ENCODE results near the gene DOCK1. TPM values are rescaled to one million over a fixed set of nuclear protein-coding genes. Genes with fewer than 3 reads are reported as not detected.

Gene DOCK1
- total RNA-seq, 2 experiments from 2014 or later: 0.75 to 0.81 TPM

GRCh38 chr10:127415901-127416581 is 510.8 kb downstream of the DOCK1 start:
- Mint-ChIP-seq H3K36me3 (ENCODE audit: low read depth) (no peaks in the 10 kb centered on the region), H3K4me3 (no peak overlapping the region), H3K27me3 (no peaks in the 10 kb centered on the region), H3K4me1 (no peaks in the 10 kb centered on the region), H3K27ac (no peak overlapping the region), H3K9me3 (ENCODE audit: low read depth) (no peaks in the 10 kb centered on the region)
- ChIA-PET CTCF (no interaction called here), POLR2A (no interaction called here)
- intact Hi-C loops (cut with DNase I, micrococcal nuclease): no loop called here
- no peak for DNase-seq
- ATAC-seq: no peak

- CTCF ChIA-PET: no interaction called here
- POLR2A ChIA-PET: no interaction called here
- Mint-ChIP-seq H3K9me3 (ENCODE audit: low read depth) (no peaks in the 10 kb centered on the region), H3K4me3 (no peak overlapping the region), H3K27me3 (no peaks in the 10 kb centered on the region), H3K27ac (no peak overlapping the region), H3K4me1 (no peaks in the 10 kb centered on the region), H3K36me3 (ENCODE audit: low read depth) (no peaks in the 10 kb centered on the region)
- DNase-seq (no peak), ATAC-seq (no peak)
- intact Hi-C loops (cut with DNase I, micrococcal nuclease): no loop called here
Observed at GRCh38 chr10:127417031-127417430, 511.8 kb downstream of the DOCK1 start.

DNA sequence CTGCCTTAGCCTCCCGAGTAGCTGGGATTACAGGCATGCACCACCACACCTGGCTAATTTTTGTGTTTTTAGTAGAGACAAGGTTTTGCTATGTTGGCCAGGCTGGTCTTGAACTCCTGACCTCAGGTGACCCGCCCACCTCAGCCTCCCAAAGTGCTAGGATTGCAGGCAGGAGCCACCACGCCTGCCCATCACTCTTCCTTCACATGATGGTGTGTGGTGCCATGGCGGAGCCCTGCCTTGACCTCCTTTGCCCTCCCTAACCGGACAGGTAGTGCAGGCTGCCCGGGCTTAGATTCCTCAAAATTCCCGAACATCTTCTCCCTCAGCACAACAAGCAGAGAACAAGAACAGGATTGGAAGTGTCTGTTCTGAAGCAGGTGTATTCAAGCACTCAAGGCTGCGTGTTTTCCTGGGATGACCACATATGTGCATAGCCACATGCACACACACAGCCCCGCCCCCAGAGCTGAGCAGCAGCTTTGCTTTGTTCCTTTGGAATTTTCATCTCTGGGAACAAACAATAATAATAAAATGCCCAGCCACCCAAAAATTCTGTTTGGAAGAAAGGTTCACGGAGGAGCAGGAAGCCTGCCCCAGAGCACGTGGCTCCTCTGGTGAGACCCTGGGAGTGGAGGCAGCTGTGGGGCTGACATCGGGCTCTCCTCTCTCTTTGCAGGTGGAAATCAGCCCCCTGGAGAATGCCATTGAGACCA is 512.6 kb downstream of the DOCK1 start:
- Mint-ChIP-seq H3K27me3 (no peaks in the 10 kb centered on the region), H3K27ac (no peak overlapping the region), H3K36me3 (ENCODE audit: low read depth) (no peaks in the 10 kb centered on the region), H3K4me1 (no peaks in the 10 kb centered on the region), H3K4me3 (no peak overlapping the region), H3K9me3 (ENCODE audit: low read depth) (no peaks in the 10 kb centered on the region)
- ATAC-seq: no peak
- DNase-seq: no peak
- ChIA-PET POLR2A (no interaction called here), CTCF (no interaction called here)
- intact Hi-C loops (cut with DNase I, micrococcal nuclease): no loop called here

DNA sequence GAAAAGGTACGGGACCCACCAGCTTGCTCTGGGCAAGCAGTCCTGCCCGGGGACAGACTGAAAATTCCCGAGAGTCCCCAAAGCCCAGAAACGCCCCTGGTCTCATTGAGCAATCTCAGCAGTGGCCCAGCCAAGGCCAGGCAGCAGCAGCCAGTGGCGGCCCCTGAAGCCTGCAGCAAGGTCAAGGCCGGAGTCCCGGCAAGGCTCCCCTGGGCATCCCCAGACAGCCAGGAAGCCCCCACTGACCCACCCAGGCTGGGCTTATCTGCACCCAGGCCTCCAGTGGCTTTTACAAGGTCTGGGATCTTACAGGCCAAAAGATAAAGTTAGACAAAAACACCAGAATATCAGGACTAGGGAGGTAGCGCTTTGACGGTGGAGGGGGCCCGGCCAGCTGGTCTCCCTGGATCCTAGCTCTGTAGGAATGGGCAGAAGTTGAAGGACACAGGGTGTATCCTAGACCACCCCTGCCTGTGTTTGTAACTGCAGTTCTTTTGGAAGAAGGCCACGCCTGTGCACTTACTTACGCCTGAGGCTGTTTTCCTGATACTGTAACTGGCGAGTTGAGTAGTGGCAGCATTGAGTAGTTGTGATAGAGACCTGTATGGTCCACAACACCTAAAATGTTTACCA is 513.4 kb downstream of the DOCK1 start:
- Mint-ChIP-seq H3K27me3 (no peaks in the 10 kb centered on the region), H3K9me3 (ENCODE audit: low read depth) (no peaks in the 10 kb centered on the region), H3K4me1 (no peaks in the 10 kb centered on the region), H3K36me3 (ENCODE audit: low read depth) (no peaks in the 10 kb centered on the region), H3K4me3 (no peak overlapping the region), H3K27ac (no peak overlapping the region)
- intact Hi-C loops (cut with DNase I, micrococcal nuclease): no loop called here
- ChIA-PET POLR2A (no interaction called here), CTCF (interaction anchor here (0.6 kb wide), 1 partner anchor 1667 kb away, joined by 3 read pairs; no protein-coding TSS in a partner anchor)
- DNase-seq (no peak), ATAC-seq (no peak)

DNA sequence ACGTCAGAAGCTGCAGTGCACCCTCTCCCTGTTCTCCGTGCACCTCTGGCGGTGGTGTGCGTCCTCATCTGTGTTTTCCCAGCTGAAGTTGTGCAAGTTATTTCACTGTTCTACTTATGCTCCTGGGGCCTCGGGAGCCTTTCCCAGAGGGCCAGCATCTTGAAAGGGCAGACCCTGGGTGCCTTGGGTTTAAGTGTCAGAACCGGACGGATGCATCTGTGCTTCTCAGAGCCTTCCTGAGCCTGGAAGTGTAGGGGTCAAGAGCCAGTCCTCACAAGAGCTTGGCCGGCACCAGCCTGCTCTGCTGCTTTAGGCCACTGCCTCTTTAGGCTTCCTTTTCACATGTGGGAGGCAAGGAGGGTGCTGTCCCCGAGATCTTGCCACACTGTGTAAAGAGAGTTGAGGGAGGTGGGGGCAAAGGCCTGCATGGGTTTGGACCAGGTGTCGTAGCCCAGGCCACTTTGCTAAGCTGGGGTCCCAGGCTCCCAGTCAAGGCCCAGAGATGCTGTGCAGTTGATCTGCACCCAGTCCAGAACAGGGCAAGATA is 515.0 kb downstream of the DOCK1 start:
- no peak for DNase-seq
- H3K36me3 Mint-ChIP-seq (ENCODE audit: low read depth): no peaks in the 10 kb centered on the region
- intact Hi-C loops (cut with DNase I, micrococcal nuclease): no loop called here
- no peak overlapping the region for H3K4me3 Mint-ChIP-seq
- no peak overlapping the region for H3K27ac Mint-ChIP-seq
- H3K27me3 Mint-ChIP-seq: no peaks in the 10 kb centered on the region
- no peaks in the 10 kb centered on the region for H3K9me3 Mint-ChIP-seq (ENCODE audit: low read depth)
- ATAC-seq: no peak
- ChIA-PET CTCF (no interaction called here), POLR2A (no interaction called here)
- no peaks in the 10 kb centered on the region for H3K4me1 Mint-ChIP-seq

DNA sequence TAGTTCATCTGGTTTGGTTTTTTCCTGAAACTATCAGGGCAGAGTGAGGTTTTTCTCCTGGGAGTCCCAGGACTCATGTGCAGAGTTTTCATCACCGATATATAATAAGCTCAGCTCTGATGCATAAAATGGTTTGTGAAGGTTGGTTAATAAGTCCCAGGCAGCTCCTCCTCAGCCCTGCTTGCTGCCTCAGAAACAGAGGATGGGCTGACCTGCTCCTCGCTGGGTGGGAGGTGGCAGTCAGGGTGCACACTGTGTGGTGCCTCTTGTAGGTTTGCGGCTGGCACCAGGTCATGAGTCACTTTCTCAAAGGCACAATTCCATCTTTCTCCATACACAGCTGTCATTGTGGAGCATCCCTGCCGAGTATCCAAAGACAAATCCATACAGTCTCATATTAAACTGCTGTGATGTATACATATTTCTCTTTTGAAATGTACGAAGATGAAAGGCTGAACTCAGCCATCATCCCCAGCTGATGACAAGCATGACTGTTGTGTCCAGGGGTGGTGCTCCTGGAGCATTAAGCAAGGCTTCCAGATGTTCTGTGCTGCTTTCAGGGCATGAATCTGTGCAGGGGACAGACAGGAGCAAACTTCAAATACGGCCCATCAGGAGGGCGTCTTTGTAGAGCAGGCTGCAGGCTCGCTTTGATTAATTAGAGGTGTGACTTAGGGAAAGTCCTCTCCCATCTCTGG is 518.1 kb downstream of the DOCK1 start:
- no peaks in the 10 kb centered on the region for H3K36me3 Mint-ChIP-seq (ENCODE audit: low read depth)
- DNase-seq: no peak
- intact Hi-C loops (cut with DNase I, micrococcal nuclease): no loop called here
- no peaks in the 10 kb centered on the region for H3K27me3 Mint-ChIP-seq
- H3K4me3 Mint-ChIP-seq: no peak overlapping the region
- ChIA-PET POLR2A (no interaction called here), CTCF (no interaction called here)
- no peaks in the 10 kb centered on the region for H3K4me1 Mint-ChIP-seq
- H3K27ac Mint-ChIP-seq: no peak overlapping the region
- H3K9me3 Mint-ChIP-seq (ENCODE audit: low read depth): no peaks in the 10 kb centered on the region
- ATAC-seq: no peak

DNA sequence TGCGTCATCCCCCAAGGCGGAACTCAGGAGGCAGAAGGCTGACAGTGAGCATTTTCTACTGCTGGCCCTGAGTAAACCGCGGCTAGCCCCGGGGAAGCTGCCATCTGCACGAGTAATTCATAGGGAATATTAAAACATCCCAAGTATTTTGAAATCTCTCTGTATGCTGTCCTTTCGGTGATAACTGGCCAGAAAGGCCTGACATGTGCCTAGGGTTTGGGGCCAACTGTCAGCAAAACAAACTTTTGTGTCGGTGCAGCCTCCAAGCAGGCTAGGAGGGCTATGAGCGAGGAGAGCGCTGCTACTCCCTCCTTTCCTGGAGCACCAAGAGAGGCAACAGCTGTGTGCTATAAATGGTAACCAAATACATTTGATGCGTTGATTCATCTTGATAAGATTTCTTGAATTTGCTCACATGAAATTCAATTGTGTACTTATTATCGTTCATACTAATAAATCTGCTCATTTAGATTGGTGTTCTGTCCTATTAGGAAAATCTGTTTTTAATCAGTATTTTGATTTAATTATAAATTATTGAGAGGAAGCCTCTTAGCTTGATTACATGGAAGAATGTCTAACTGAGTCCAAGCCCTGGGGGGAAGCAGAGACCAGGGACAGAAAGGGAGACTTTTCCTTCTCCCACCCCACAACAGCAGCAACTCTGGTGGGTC is 519.5 kb downstream of the DOCK1 start:
- Mint-ChIP-seq H3K4me1 (no peaks in the 10 kb centered on the region), H3K4me3 (no peak overlapping the region), H3K27ac (no peak overlapping the region), H3K27me3 (no peaks in the 10 kb centered on the region), H3K36me3 (ENCODE audit: low read depth) (no peaks in the 10 kb centered on the region), H3K9me3 (ENCODE audit: low read depth) (no peaks in the 10 kb centered on the region)
- ChIA-PET POLR2A (no interaction called here), CTCF (no interaction called here)
- DNase-seq (no peak), ATAC-seq (no peak)
- intact Hi-C loops (cut with DNase I, micrococcal nuclease): no loop called here

DNA sequence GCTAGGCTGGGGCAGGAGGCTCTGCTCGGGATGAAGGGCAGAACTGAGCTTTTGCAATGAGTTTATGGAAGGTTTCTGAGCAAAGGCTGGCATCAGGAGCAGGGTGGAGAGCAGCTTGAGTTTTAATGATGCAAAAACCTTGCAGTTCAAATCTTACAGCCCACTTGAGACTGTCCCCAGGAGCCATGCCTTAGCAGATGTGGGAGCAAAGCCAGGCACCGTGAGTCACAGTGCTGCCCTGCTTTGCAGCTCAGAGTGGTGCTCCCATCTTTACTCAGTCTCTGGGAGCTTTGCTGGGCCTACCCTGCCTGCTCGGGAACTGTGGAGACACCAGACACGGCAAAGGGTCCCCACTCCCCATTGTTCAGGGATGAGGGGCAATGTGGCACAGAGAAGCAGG is 521.5 kb downstream of the DOCK1 start:
- CTCF ChIA-PET: interaction anchor here (0.5 kb wide), 1 partner anchor 1054 kb away, joined by 3 read pairs; no protein-coding TSS in a partner anchor
- intact Hi-C loops (cut with DNase I, micrococcal nuclease): no loop called here
- Mint-ChIP-seq H3K4me1 (no peaks in the 10 kb centered on the region), H3K9me3 (ENCODE audit: low read depth) (no peaks in the 10 kb centered on the region), H3K27me3 (no peaks in the 10 kb centered on the region), H3K36me3 (ENCODE audit: low read depth) (no peaks in the 10 kb centered on the region), H3K4me3 (no peak overlapping the region), H3K27ac (no peak overlapping the region)
- DNase-seq (no peak), ATAC-seq (no peak)
- POLR2A ChIA-PET: no interaction called here

DNA sequence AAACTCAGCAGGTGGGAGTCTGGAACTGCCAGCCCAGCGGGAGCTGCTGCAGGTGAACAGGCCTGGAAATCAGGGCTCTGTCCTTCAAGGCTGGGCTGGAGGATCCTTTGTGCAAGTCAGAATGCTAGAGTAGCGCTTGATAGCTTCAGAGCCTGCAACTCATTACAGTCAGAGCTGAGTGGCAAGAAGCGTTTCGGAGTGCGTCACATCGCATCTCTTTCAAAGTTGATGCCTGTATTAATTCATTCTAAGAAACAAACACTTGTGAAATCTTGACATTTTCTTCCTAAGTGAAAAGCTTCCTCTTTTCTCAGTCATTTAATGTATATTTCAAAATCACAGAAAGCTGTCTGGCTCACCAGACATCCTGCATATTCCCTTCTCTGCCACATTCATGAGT is 522.7 kb downstream of the DOCK1 start:
- Mint-ChIP-seq H3K27ac (no peak overlapping the region), H3K36me3 (ENCODE audit: low read depth) (no peaks in the 10 kb centered on the region), H3K27me3 (no peaks in the 10 kb centered on the region), H3K4me1 (no peaks in the 10 kb centered on the region), H3K9me3 (ENCODE audit: low read depth) (no peaks in the 10 kb centered on the region), H3K4me3 (no peak overlapping the region)
- POLR2A ChIA-PET: no interaction called here
- intact Hi-C loops (cut with DNase I, micrococcal nuclease): no loop called here
- DNase-seq: no peak
- ATAC-seq: no peak
- CTCF ChIA-PET: no interaction called here

DNA sequence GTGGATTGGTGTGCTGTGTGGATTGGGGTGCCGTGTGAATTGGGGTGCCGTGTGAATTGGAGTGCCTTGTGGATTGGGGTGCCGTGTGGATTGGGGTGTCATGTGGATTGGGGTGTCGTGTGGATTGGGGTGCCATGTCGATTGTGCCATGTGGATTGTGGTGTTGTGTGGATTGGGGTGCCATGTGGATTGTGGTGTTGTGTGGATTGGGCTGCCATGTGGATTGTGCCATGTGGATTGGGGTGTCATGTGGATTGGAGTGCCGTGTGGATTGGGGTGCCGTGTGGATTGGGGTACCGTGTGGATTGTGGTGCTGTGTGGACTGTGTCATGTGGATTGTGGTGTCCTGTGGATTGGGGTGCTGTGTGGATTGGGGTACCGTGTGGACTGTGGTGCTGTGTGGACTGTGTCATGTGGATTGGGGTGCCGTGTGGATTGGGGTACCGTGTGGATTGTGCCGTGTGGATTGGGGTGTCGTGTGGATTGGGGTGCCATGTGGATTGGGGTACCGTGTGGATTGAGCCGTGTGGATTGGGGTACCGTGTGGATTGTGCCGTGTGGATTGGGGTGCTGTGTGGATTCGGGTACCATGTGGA is 523.3 kb downstream of the DOCK1 start:
- ATAC-seq (no peak), DNase-seq (no peak)
- no peaks in the 10 kb centered on the region for H3K9me3 Mint-ChIP-seq (ENCODE audit: low read depth)
- no peaks in the 10 kb centered on the region for H3K4me1 Mint-ChIP-seq
- ChIA-PET POLR2A (no interaction called here), CTCF (no interaction called here)
- H3K4me3 Mint-ChIP-seq: no peak overlapping the region
- no peak overlapping the region for H3K27ac Mint-ChIP-seq
- no peaks in the 10 kb centered on the region for H3K36me3 Mint-ChIP-seq (ENCODE audit: low read depth)
- intact Hi-C loops (cut with DNase I, micrococcal nuclease): no loop called here
- H3K27me3 Mint-ChIP-seq: no peaks in the 10 kb centered on the region

DNA sequence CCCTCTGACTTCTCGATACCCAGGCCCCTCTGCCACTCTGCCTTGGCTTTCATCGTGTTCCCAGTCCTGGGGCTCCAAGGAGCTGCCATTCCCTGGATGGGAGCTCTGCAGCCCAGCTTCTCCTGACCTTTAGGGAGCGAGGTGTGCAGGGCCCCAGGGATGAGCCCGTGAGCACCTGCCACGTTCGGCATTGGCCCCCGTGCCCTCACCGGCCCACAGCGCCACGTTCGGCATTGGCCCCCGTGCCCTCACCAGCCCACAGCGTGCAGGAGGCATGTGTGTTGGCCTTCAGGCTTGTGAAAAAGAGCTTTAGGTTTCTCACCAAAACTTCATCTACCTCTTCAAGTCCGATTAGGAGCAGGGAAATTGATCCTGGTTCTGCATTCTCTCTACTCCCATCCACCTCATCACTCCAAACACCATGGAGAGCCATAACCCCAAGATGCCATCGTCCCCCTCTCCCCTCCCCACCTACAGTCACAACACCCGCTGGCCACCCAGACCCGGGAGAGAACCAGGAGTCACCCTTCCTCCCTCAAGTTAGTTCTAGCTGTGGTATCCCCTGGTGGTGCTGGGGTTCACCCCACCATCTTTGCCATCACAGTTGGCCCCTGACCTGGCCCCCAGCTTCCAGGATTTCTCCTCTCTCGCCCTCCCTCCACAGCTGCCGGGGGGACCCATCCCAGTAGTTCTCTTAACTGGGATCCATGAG is 524.5 kb downstream of the DOCK1 start:
- no peak for ATAC-seq
- no peaks in the 10 kb centered on the region for H3K9me3 Mint-ChIP-seq (ENCODE audit: low read depth)
- H3K4me3 Mint-ChIP-seq: no peak overlapping the region
- ChIA-PET CTCF (no interaction called here), POLR2A (no interaction called here)
- no peak for DNase-seq
- intact Hi-C loops (cut with DNase I, micrococcal nuclease): no loop called here
- H3K4me1 Mint-ChIP-seq: no peaks in the 10 kb centered on the region
- no peaks in the 10 kb centered on the region for H3K36me3 Mint-ChIP-seq (ENCODE audit: low read depth)
- no peaks in the 10 kb centered on the region for H3K27me3 Mint-ChIP-seq
- H3K27ac Mint-ChIP-seq: no peak overlapping the region

Measured in activated CD4-positive, alpha-beta T cell treated with anti-CD3 and anti-CD28 coated beads for 36 hours (primary cell).